Gastroesophageal sphincter (tissue), 4 donors: ENCODE data around the gene SRRM5. TPM values are rescaled to one million over a fixed set of nuclear protein-coding genes. Genes with fewer than 3 reads are reported as not detected.
"Not testable (repeated sequence)": the region's sequence is repeated elsewhere in the genome, so short reads cannot be mapped to it uniquely, and the experiment has no call there.

Source experiments
- ATAC-seq: fragments of 150-250 bp; one replicate; pipeline ENCODE4 v1.9.1; 2016; ENCODE audit warnings: mild to moderate bottlenecking, moderate library complexity
- H3K27ac ChIP-seq, 4 donors: fragments of 200-600 bp; sonication (generic) in 3 of 4; 1 replicate in 3 of 4; 2 replicates in 1 of 4; pipeline ENCODE4 v1.5.1; 2016 to 2019
- H3K27me3 ChIP-seq: fragments of 200-600 bp; sonication (generic); one replicate; pipeline ENCODE4 v1.5.1; 2019
- H3K36me3 ChIP-seq, 2 donors: fragments of 200-600 bp; sonication (generic); one replicate each; pipeline ENCODE4 v1.5.1; 2019; ENCODE audit warnings: control low read depth in 1 of 2
- H3K4me1 ChIP-seq, 3 donors: fragments of 200-600 bp; sonication (generic); 1 replicate in 2 of 3; 2 replicates in 1 of 3; pipeline ENCODE4 v1.5.1; 2016 to 2019; ENCODE audit warnings: control low read depth in 2 of 3
- H3K4me3 ChIP-seq, 2 donors: fragments of 200-600 bp; sonication (generic); one replicate each; pipeline ENCODE4 v1.5.1; 2019; ENCODE audit warnings: mild to moderate bottlenecking in 1 of 2, moderate library complexity in 1 of 2
- H3K9me3 ChIP-seq, 3 donors: fragments of 200-600 bp; sonication (generic); one replicate each; pipeline ENCODE4 v1.5.1; 2017 to 2019; ENCODE audit warnings: control low read depth in 2 of 3
- EP300 ChIP-seq: sonication (generic); formaldehyde crosslinking; IDR thresholded peaks from one replicate; pipeline ENCODE4 v1.6.1; 2017; ENCODE audit warnings: antibody characterized with exemption, mild to moderate bottlenecking
- POLR2A ChIP-seq, 2 donors: fragments of 450-650 bp; IDR thresholded peaks; one replicate each; pipeline ENCODE4 v1.6.1; 2017; ENCODE audit warnings: antibody characterized with exemption in 2 of 2, mild to moderate bottlenecking in 2 of 2, moderate library complexity in 1 of 2
- POLR2AphosphoS5 ChIP-seq: sonication (generic); formaldehyde crosslinking; IDR thresholded peaks from one replicate; pipeline ENCODE4 v1.6.1; 2017; ENCODE audit warnings: antibody characterized with exemption
- WGBS, 2 donors: methylation state at CpG; one replicate each; pipeline ENCODE4 v1.1.5; 2018; ENCODE audit warnings: low coverage in 1 of 2; 5-methylcytosine and 5-hydroxymethylcytosine counted together
- total RNA-seq, 4 donors: library from RNA; depleted of rRNA; stranded (reverse); fragments of >200 nt; gene quantifications; one replicate each; pipeline ENCODE4 v1.1.0, GENCODE V29; 2016
- TF ChIP-seq, protein P1 (sequence below), 4 experiments: fragments of 200-600 bp in 2 of 4; fragments of 450-650 bp in 2 of 4; sonication (generic) in 1 of 4; IDR thresholded peaks; one replicate each; pipeline ENCODE4 v1.5.1; 2017 to 2019; ENCODE audit warnings: antibody characterized with exemption in 4 of 4, mild to moderate bottlenecking in 2 of 4, moderate library complexity in 2 of 4

The SRRM5 gene
- total RNA-seq, 4 donors from 2014 or later, result 0.13 TPM; not detected in 3

DNA sequence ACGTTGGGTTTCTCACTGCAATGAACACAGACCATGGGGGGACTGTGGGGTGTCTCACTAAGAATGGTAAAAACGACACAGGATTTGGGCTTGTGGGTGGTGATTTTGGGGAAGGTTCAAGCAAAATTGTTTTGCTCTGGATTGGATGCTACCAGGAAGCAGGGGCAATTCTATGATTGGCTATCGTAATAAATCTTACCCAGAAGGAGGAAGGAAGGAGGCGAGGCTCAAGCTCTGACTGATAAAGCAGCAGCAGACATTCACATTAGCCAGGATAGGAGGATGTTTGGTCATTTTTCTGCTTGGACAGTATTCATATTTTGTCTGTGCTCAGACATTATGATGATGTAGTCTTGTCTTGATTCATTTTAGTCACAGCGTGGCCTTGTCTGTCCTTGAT lies 14.0 kb upstream of the SRRM5 start:
- H3K27ac ChIP-seq, result peak overlapping the region in 2 of 4 donors; percentile 21 to 92
- WGBS, 2 donors, result 49 to 54% methylated on average over 2 to 4 of the region's 5 CpGs
- TF ChIP-seq POLR2AphosphoS5, result no peak
- TF ChIP-seq, protein P1, sequence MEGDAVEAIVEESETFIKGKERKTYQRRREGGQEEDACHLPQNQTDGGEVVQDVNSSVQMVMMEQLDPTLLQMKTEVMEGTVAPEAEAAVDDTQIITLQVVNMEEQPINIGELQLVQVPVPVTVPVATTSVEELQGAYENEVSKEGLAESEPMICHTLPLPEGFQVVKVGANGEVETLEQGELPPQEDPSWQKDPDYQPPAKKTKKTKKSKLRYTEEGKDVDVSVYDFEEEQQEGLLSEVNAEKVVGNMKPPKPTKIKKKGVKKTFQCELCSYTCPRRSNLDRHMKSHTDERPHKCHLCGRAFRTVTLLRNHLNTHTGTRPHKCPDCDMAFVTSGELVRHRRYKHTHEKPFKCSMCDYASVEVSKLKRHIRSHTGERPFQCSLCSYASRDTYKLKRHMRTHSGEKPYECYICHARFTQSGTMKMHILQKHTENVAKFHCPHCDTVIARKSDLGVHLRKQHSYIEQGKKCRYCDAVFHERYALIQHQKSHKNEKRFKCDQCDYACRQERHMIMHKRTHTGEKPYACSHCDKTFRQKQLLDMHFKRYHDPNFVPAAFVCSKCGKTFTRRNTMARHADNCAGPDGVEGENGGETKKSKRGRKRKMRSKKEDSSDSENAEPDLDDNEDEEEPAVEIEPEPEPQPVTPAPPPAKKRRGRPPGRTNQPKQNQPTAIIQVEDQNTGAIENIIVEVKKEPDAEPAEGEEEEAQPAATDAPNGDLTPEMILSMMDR (IDR thresholded peaks at IDR 0.05), result no peak
- no peak for TF ChIP-seq POLR2A (IDR thresholded peaks at IDR 0.05)
- no peak for TF ChIP-seq EP300
- peaks cover 0 to 60% of the 10 kb centered on the region in 2 donors for H3K36me3 ChIP-seq
- H3K4me1 ChIP-seq, result peaks cover 5 to 47% (median 29%) of the 10 kb centered on the region in 3 donors
- no peak overlapping the region for H3K4me3 ChIP-seq
- H3K9me3 ChIP-seq, result no peaks in the 10 kb centered on the region
- H3K27me3 ChIP-seq, result no peaks in the 10 kb centered on the region
- ATAC-seq, result no peak

DNA sequence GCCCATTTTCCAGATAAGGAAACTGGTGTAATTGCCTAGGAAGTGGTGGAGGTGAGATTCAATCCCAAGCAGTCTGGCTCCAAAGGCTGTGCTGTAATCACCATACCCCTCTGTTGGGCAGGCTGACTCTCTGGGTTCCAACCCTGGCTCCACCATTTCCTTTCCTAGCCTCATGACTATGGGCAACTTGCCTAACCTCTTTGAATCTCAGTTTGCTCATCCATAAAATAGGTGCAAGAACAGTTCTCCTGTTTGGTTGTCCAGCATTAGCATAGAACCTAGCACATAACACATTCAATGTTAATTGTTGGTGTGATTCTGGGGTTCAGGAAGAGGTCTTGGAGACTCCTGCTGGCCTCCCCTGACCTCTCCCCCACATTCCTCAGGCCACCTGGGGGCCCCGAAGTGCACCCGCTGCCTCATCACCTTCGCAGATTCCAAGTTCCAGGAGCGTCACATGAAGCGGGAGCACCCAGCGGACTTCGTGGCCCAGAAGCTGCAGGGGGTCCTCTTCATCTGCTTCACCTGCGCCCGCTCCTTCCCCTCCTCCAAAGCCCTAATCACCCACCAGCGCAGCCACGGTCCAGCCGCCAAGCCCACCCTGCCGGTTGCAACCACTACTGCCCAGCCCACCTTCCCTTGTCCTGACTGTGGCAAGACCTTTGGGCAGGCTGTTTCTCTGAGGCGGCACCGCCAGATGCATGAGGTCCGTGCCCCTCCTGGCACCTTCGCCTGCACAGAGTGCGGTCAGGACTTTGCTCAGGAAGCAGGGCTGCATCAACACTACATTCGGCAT lies 13.2 kb upstream of the SRRM5 start:
- Histone ChIP-seq H3K27ac (no peak overlapping the region), H3K4me1 (peaks cover 5 to 39% (median 24%) of the 10 kb centered on the region in 3 donors), H3K27me3 (no peaks in the 10 kb centered on the region), H3K4me3 (no peak overlapping the region), H3K36me3 (peaks cover 0 to 54% of the 10 kb centered on the region in 2 donors), H3K9me3 (no peaks in the 10 kb centered on the region)
- WGBS, 2 donors, result 84% methylated on average over 8 of the region's 19 CpGs; no CpG with 5 or more reads in 1 of the 2 donors
- TF ChIP-seq EP300, result no peak
- no peak for ATAC-seq

DNA sequence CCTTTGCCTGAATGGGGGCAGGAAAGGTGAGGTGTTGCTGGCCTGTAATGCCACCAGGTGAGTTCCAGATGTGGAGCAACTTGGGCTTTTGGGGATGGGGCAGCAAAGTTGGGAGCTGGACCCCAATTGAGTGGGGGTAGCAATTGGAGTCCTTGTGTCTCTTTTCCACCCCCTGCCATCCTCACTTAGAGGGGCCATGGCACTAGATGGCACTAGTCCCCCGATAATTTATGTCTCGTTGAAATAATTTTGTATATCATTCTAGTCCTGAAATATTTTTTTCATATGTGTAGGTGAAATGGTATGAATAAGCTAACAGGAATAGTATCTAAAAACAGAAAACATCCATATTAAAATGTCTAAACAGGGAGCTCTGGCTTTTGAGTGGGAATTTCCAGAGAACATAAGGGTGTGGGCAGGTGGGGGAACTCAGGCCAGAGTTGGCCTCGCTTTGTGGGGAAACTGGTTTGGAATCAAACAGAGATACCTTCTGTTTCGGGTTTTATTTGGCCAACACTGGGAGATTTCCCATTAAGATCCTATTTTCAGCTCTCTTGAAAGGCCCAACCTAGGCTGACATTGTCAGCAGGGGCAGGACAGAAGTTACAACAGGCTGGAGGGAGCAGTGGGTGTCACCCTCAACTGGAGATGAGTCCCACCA lies 12.1 kb upstream of the SRRM5 start:
- TF ChIP-seq, protein P1 (IDR thresholded peaks at IDR 0.05), result no peak
- TF ChIP-seq EP300 (no peak), POLR2A (IDR thresholded peaks at IDR 0.05) (no peak)
- no peaks in the 10 kb centered on the region for H3K27me3 ChIP-seq
- ATAC-seq, result no peak
- 59 to 63% methylated on average over 4 of the region's 4 CpGs for WGBS, 2 donors
- no peak overlapping the region for H3K4me3 ChIP-seq
- peaks cover 0 to 53% of the 10 kb centered on the region in 2 donors for H3K36me3 ChIP-seq
- no peak overlapping the region for H3K27ac ChIP-seq
- H3K4me1 ChIP-seq, result peaks cover 5 to 28% (median 13%) of the 10 kb centered on the region in 3 donors
- H3K9me3 ChIP-seq, result no peaks in the 10 kb centered on the region

DNA sequence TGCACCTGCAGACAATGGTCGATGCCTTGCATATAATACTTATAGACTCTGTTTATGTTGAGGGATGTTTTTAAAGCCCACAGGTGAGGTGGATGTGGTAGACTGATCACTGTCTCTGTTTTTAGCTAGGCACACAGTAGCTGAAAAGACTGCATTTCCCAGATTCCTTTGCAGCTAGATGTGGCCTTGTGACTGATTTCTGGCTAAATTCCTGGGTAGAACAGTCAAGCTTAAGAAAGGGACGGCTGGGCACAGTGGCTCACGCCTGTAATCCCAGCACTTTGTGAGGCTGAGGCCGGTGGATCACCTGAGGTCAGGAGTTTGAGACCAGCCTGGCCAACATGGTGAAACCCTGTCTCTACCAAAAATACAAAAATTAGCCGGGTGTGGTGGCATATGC lies 11.6 kb upstream of the SRRM5 start:
- H3K27me3 ChIP-seq, H3K27ac ChIP-seq, ATAC-seq, H3K4me3 ChIP-seq, H3K9me3 ChIP-seq: not testable (repeated sequence)
- H3K4me1 ChIP-seq, result peaks cover 5 to 23% (median 11%) of the 10 kb centered on the region in 3 donors
- 17 to 28% methylated on average over 2 of the region's 5 CpGs for WGBS, 2 donors
- H3K36me3 ChIP-seq, result peaks cover 0 to 54% of the 10 kb centered on the region in 2 donors

DNA sequence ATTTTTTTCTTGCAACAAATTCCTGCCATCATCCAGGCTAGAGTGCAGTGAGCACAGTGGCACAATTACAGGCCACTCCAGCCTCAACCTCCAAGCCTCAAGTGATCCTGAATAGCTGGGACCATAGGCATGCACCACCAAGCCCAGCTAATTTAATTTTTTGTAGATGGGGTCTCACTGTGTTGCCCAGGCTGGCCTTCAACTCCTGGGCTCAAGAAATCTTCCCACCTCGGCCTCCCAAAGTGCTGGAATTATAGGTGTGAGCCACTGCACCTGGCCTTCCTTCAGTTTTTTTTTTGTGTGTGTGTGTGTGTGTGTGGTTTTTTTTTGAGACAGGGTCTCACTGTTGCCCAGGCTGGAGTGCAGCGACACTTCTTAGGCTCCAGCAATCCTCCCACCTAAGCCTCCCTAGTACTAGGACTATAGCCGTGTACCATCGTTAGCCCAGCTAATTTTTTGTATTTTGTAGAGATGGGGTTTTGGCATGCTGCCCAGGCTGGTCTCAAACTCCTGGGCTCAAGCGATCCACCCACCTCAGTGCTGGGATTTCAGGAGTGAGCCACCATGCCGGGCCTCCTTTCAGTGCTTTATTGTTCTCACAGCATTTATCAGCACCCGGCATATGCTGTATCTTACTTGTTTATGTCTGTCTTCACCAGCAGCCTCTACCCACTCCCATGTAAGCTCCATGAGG lies 5.9 kb upstream of the SRRM5 start:
- Histone ChIP-seq H3K9me3 (no peaks in the 10 kb centered on the region), H3K36me3 (peaks cover 0 to 49% of the 10 kb centered on the region in 2 donors), H3K27me3 (no peaks in the 10 kb centered on the region), H3K4me3 (no peak overlapping the region), H3K27ac (no peak overlapping the region), H3K4me1 (no peaks in the 10 kb centered on the region)
- no peak for TF ChIP-seq POLR2AphosphoS5
- TF ChIP-seq POLR2A (IDR thresholded peaks at IDR 0.05), result no peak
- TF ChIP-seq, protein P1 (IDR thresholded peaks at IDR 0.05), result no peak
- TF ChIP-seq EP300, result no peak
- 63 to 72% methylated on average over 7 of the region's 7 CpGs for WGBS, 2 donors
- no peak for ATAC-seq
